Stimulated activated CD4-positive, alpha-beta T cell treated with anti-CD3 and anti-CD28 coated beads, TNF-alpha, amount 100 ng/mL, for 24 hours (primary cell): ENCODE data around the gene LRRC8E.
A peak's percentile ranks its signal among the peaks of the same experiment; 100 is the strongest.

Source experiments
- DNase-seq, 3 experiments: peaks; one replicate each; pipeline ENCODE4 v3.0.0-alpha.2; 2020; ENCODE audit warnings: low read depth in 3 of 3

LRRC8E gene

DNA sequence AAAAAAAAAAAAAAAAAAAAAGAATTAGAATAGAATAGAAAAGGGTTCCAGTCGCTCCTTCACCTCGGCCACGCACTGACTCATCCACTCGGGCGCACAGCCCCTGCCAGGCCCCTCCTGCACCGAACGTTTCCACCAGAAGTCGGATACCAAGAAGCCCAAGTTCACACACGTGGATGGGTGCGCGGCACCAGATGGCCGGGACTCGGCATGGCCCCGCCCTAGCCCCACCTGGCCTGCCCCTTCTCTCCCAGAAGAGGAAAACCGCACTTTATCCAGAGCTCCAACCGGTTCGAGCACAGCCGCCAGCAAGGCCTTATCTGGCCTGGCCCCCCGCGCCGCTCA is 20.0 kb upstream of the LRRC8E start:
- DNase-seq, result no peak

GRCh38 chr19:7868671-7869452 is 19.4 kb upstream of the LRRC8E start:
- DNase-seq, result peak; percentile 51 to 80 (median 57)

DNA sequence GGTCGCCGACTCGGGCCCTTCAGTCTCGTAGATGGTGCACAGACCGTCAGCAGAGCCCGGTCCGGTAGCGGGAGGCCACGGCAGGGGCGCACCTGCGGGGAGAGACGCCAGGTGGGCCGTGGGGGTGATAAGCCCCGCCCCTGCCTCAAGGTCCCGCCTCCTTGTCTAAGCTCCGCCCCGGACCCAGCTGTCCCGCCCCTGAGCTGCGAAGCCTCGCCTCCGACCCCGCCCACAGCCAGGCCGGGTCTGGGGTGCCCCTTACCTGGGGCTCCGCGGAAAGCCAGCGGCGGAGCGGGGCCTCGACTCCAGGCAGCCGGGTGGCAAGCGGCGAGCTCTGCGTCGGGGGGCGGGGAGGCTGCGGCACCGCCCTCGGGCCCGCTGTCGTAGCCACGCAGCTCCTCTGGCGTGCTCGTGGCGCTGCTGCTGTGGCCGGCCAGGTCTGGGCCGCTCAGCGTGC is 18.8 kb upstream of the LRRC8E start:
- peak; percentile 55 to 73 (median 65) for DNase-seq

DNA sequence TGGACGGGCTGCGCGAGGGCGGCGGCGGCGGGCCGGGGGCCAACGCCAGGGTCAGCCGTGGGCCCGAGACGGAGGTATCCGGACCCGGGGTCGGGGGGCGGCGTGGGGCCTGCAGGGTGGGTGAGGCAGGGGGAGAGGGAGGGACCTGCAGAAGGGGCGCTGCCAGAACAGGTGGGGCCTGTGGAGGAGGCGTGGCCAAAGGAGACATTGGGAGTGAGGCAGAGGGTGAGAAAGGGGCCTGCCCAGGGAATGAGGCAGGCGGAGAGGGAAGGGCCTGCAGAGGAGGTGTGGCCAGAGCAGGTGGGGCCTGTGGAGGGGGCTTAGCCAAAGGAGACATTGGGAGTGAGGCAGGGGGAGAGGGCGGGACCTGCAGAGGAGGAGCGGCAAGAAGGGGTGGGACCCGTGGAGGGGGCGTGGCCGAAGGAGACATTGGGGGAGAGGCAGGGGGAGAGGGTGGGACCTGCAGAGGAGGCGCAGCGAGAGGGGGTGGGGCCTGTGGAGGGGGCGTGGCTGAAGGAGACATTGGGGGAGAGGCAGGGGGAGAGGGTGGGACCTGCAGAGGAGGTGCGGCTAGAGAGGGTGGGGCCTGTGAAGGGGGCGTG is 18.3 kb upstream of the LRRC8E start:
- peak in 1 of 3 experiments; percentile 62 for DNase-seq

- DNase-seq, result peak in 1 of 3 experiments; percentile 66
Observed at GRCh38 chr19:7870571-7871436, 17.5 kb upstream of the LRRC8E start.

- peak; percentile 55 to 83 (median 56) for DNase-seq
Observed at GRCh38 chr19:7871437-7872305, 16.6 kb upstream of the LRRC8E start.

GRCh38 chr19:7872306-7873204 is 15.8 kb upstream of the LRRC8E start:
- no peak for DNase-seq

DNA sequence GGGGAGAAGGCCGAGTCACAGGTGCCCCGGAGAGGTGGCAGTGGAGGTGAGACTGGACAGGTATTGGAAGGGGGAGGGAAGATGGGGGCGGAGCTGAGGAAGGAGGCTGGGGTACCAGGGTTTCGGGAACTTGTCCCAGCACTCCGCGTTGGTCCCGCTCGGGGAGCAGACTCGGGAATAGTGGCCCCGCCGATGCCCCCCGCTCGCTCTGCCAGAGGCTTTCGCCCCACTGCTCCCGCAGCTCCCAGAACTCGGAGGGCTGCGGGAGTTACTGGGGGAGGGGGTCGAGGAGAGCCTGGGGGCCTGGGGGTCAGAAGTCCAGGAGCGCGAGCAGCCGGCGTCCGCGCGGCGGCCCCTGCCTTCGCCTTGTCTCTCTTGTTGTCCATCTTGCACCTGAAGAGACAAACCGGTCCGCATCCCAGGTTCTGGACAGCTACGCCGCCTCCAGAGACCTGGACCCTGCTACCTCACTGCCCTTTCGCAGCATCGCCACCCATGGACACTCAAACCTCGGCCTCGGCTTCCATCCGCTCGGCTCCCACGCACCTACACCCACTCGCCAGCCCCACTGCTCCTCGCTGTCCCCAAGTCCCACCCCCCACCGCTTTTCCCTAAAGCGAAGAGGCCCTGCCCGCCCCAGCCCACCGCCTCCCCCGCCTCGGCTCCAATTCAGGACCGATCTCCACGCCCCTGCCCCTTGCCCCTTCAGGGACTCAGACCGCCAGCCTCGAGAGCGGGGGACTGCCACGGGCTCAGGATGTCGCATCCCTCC is 14.8 kb upstream of the LRRC8E start:
- DNase-seq, result no peak

DNA sequence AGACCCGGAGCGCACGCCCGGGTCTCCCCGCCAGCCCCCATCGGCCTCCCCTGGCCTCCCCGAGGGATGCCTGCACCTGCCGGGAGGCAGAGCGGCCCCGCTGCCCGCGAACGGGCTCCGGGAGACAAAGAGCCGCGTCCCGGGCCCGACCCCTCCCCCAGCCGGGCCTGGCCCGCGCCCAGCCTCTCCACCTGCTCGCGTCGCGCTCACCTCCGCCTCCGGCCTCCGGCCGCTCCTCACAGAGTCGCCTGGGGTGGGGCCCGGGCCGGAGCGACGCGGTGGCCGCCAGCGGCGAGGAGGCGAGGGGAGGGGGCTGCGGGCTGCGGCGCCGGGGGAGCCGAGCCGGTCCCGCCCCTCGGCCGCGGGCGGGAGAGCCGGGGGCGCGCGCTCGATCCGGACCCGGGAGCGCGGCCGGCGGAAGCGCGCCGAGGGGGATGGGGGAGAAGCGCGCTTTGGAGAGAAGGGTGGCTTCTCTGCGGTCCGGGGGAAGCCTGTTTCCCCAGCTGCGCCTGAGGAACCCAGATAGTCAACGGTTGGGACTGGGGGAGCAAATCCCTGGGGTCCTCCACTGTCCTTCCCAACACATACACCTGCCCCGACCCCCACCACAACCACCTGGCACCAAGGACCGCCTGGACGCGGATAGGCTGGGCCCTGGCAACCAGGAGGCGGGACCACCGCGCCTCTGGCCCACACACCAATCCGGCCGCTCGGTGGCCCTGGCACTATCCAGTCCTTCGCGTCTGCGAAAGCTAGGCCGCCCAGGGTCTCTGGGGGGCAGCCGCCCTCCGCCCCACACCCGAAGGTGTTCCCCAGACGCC is 14.0 kb upstream of the LRRC8E start, which contains the start of gene PRR36:
PRR36 (minus strand) TSS at position 315 of the 821 bp plus-strand sequence. CDS start 701 bp downstream, outside the sequence.
- no peak for DNase-seq

DNA sequence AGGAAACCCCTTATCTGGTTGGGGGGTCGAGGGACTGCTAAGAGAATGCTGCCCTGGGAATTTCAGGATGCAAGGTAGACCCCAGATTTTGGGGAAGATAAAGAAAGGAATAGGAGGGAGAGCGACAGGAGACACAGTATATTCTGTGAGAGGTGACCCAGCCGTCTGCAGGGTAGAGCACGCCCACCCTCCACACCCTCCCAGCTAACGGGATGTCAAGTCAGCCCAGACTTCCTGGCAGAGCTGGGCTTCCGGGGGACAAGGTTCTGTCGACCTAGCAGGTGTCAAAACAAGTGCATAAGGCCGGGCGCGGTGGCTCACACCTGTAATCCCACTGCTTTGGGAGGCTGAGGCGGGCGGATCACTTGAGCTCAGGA is 13.4 kb upstream of the LRRC8E start:
- no peak for DNase-seq

DNA sequence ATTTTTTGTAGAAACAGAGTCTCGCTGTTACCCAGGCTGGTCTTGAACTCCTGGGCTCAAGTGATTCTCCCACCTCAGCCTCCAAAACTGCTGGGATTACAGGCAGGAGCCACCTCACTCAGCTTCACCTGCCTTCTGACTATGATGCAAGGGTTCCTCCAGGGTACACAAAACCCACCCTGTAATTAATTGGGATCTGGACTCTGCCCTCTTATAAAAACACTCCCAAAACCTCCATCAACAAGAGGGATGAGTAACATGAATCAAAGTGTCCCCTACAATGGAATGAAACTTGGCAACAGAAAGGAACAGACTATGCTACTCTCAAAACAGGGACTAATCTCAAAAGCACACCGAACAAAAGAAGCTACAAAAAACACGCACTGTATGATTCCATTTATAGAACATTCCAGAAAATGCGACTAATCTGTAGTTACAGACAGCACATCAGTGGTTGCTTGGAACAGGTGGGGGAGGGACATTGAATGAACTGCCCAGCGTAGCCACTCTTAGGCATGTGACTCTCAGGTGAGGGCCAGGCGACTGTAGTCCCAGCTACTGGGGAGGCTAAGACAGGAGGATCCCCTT is 11.0 kb upstream of the LRRC8E start:
- DNase-seq, result no peak

GRCh38 chr19:7879111-7879807 is 9.1 kb upstream of the LRRC8E start:
- DNase-seq, result no peak

DNA sequence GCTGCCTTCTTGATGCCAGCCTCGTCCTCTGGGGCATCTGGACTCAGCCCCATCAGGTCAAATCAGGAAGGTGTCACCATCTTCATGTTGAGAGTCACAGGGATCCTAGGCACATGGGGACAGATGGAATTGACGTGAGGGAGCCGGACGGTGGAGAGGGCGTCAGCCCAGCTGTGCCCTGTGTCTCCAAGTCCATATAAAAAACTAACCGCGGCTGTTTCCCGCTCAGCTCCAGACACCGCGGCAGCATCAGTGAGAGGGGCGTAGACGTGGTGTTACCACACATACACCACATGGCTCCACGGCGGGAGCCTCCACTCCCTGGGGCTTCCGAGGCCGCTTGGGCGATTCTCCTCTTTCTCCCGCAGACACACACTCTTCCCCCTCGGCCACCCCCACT is 8.5 kb upstream of the LRRC8E start:
- no peak for DNase-seq

DNA sequence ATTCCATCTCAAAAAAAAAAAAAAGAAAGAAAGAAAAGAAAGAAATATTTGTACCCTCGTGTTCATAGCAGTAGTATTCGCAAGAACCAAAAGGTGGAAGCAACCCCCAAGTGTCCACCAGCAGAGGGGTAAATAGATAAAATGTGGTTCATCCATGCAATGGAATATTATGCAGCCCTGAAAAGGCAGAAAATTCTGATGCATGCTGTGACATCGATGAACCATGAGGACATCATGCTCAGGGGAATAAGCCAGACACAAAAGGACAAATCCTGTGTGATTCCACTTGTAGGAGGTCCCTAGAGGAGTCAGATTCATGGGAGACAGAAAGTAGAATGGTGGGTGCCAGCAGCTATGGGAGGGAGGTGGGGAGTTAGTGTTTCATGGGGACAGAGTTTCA is 6.4 kb upstream of the LRRC8E start:
- no peak for DNase-seq

DNA sequence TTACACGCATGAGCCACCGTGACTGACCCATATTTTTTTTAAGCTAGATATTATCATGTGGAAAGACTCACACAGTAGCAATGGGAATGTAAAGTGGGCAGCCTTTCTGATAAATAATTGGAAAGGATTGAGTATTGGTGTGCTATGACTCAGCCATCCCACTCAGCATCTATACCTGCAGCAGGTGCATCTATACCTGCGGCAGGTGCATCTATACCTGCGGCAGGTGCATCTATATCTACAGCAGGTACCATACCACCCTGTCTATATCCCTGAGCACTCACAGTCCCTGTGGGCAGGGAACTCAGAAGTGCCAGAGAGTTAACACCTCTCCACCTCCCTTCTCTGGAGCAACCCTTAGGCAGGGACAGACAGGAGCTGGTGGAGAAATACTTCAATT is 5.2 kb upstream of the LRRC8E start:
- no peak for DNase-seq

GRCh38 chr19:7883796-7884570 is 4.3 kb upstream of the LRRC8E start:
- no peak for DNase-seq

- no peak for DNase-seq
Observed at GRCh38 chr19:7885818-7886217, 2.5 kb upstream of the LRRC8E start.
